ENCODE results near the gene CCNI.
"Not testable (repeated sequence)": the region's sequence is repeated elsewhere in the genome, so short reads cannot be mapped to it uniquely, and the experiment has no call there.

Gene CCNI

GRCh38 chr4:77075869-77076799 lies at the start of gene CCNI:
Gene CCNI, minus strand, starts transcription at chr4:77075989. Its CDS starts 9,627 bp downstream, at chr4:77066362.
- no peak for FAIRE-seq

GRCh38 chr4:77124576-77124975 lies 48.8 kb upstream of the CCNI start:
- no peak for FAIRE-seq

- no peak for FAIRE-seq
Measured at GRCh38 chr4:77123411-77123810, 47.6 kb upstream of the CCNI start.

- no peak for FAIRE-seq
Measured at GRCh38 chr4:77122656-77123055, 46.9 kb upstream of the CCNI start.

GRCh38 chr4:77121736-77122240 lies 46.0 kb upstream of the CCNI start:
- FAIRE-seq: no peak

GRCh38 chr4:77120886-77121508 lies 45.2 kb upstream of the CCNI start:
- no peak for FAIRE-seq

- no peak for FAIRE-seq
Measured at GRCh38 chr4:77117721-77118120, 41.9 kb upstream of the CCNI start.

GRCh38 chr4:77113069-77113468 lies 37.3 kb upstream of the CCNI start:
- FAIRE-seq: no peak

GRCh38 chr4:77110730-77111129 lies 34.9 kb upstream of the CCNI start:
- no peak for FAIRE-seq

GRCh38 chr4:77104791-77105540 lies 29.2 kb upstream of the CCNI start:
- no peak for FAIRE-seq

- no peak for FAIRE-seq
Measured at GRCh38 chr4:77104388-77104787, 28.6 kb upstream of the CCNI start.

GRCh38 chr4:77100234-77100633 lies 24.4 kb upstream of the CCNI start:
- no peak for FAIRE-seq

- no peak for FAIRE-seq
Measured at GRCh38 chr4:77097611-77098010, 21.8 kb upstream of the CCNI start.

GRCh38 chr4:77095101-77095821 lies 19.5 kb upstream of the CCNI start:
- no peak for FAIRE-seq

GRCh38 chr4:77094496-77094895 lies 18.7 kb upstream of the CCNI start:
- FAIRE-seq: no peak

GRCh38 chr4:77093401-77093800 lies 17.6 kb upstream of the CCNI start:
- FAIRE-seq: no peak

GRCh38 chr4:77092975-77093374 lies 17.2 kb upstream of the CCNI start:
- FAIRE-seq: no peak

GRCh38 chr4:77089866-77090265 lies 14.1 kb upstream of the CCNI start:
- no peak for FAIRE-seq

- not testable (repeated sequence) for FAIRE-seq
Measured at GRCh38 chr4:77087027-77087426, 11.2 kb upstream of the CCNI start.

- FAIRE-seq: no peak
Measured at GRCh38 chr4:77084019-77084639, 8.3 kb upstream of the CCNI start.

- FAIRE-seq: no peak
Measured at GRCh38 chr4:77082886-77083608, 7.3 kb upstream of the CCNI start.
